ENCODE measurements around the gene BAAT.
"Not testable (repeated sequence)": the region's sequence is repeated elsewhere in the genome, so short reads cannot be mapped to it uniquely, and the experiment has no call there.

Gene BAAT

GRCh38 chr9:101359679-101360078 lies 25.1 kb downstream of the BAAT start:
- DNase-seq: no peak

GRCh38 chr9:101356619-101357018 lies 28.2 kb downstream of the BAAT start:
- no peak for DNase-seq

- no peak for DNase-seq
Measured at GRCh38 chr9:101354765-101355708, 29.8 kb downstream of the BAAT start.

- DNase-seq: no peak
Measured at GRCh38 chr9:101354143-101354764, 30.6 kb downstream of the BAAT start.

GRCh38 chr9:101353683-101354082 lies 31.1 kb downstream of the BAAT start:
- no peak for DNase-seq

- DNase-seq: no peak
Measured at GRCh38 chr9:101352892-101353463, 31.8 kb downstream of the BAAT start.

GRCh38 chr9:101350285-101350684 lies 34.5 kb downstream of the BAAT start:
- DNase-seq: no peak

- DNase-seq: no peak
Measured at GRCh38 chr9:101342595-101342994, 42.2 kb downstream of the BAAT start.

- no peak for DNase-seq
Measured at GRCh38 chr9:101341958-101342357, 42.8 kb downstream of the BAAT start.

- DNase-seq: no peak
Measured at GRCh38 chr9:101337237-101337636, 47.6 kb downstream of the BAAT start.

GRCh38 chr9:101336091-101336490 lies 48.7 kb downstream of the BAAT start:
- DNase-seq: no peak

- DNase-seq: no peak
Measured at GRCh38 chr9:101333926-101334702, 50.7 kb downstream of the BAAT start.

- DNase-seq: no peak
Measured at GRCh38 chr9:101333490-101333889, 51.3 kb downstream of the BAAT start.

- no peak for DNase-seq
Measured at GRCh38 chr9:101332362-101332761, 52.4 kb downstream of the BAAT start.

GRCh38 chr9:101327422-101327909 lies 57.3 kb downstream of the BAAT start:
- not testable (repeated sequence) for DNase-seq

GRCh38 chr9:101326501-101326900 lies 58.3 kb downstream of the BAAT start:
- DNase-seq: no peak

- DNase-seq: no peak
Measured at GRCh38 chr9:101326035-101326434, 58.8 kb downstream of the BAAT start.

- no peak for DNase-seq
Measured at GRCh38 chr9:101325053-101325452, 59.8 kb downstream of the BAAT start.

- DNase-seq: no peak
Measured at GRCh38 chr9:101324245-101324804, 60.5 kb downstream of the BAAT start.

- no peak for DNase-seq
Measured at GRCh38 chr9:101323129-101323528, 61.7 kb downstream of the BAAT start.

- DNase-seq: no peak
Measured at GRCh38 chr9:101317735-101318134, 67.1 kb downstream of the BAAT start.

- DNase-seq: no peak
Measured at GRCh38 chr9:101315112-101315450, 69.7 kb downstream of the BAAT start.

- no peak for DNase-seq
Measured at GRCh38 chr9:101312661-101313060, 72.1 kb downstream of the BAAT start.

All from activated naive CD4-positive, alpha-beta T cell (primary cell).